ENCODE measurements around the gene SLC35B2. TPM values are rescaled to one million over a fixed set of nuclear protein-coding genes. Genes with fewer than 3 reads are reported as not detected.

The SLC35B2 gene
- total and polyA plus RNA-seq, 9 of the 15 experiments (the other 6 are each of a cell fraction or from before 2014, with no cell fraction given): 14.5 to 59.1 (median 47.1) TPM

GRCh38 chr6:44221291-44221960 lies 35.9 kb downstream of the SLC35B2 start (continued):
- TF ChIP-seq, protein P1, sequence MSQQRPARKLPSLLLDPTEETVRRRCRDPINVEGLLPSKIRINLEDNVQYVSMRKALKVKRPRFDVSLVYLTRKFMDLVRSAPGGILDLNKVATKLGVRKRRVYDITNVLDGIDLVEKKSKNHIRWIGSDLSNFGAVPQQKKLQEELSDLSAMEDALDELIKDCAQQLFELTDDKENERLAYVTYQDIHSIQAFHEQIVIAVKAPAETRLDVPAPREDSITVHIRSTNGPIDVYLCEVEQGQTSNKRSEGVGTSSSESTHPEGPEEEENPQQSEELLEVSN (IDR thresholded peaks at IDR 0.05; ENCODE audit: borderline replicate concordance in 1 of 2, extremely low read depth in 1 of 2, insufficient read depth in 1 of 2, insufficient read length in 1 of 2, low read depth in 1 of 2, low read length in 1 of 2, poor library complexity in 1 of 2, severe bottlenecking in 1 of 2): peak in 1 of 2 experiments; percentile 4
- TF ChIP-seq ZBTB17 (CRISPR knock-in tag; IDR thresholded peaks at IDR 0.05): no peak
- no peak for TF ChIP-seq GMEB1 (CRISPR knock-in tag; IDR thresholded peaks at IDR 0.05)
- TF ChIP-seq SAFB2 (IDR thresholded peaks at IDR 0.05; ENCODE audit: borderline replicate concordance, low read depth, low read length, severe bottlenecking): no peak
- TF ChIP-seq, protein P2, sequence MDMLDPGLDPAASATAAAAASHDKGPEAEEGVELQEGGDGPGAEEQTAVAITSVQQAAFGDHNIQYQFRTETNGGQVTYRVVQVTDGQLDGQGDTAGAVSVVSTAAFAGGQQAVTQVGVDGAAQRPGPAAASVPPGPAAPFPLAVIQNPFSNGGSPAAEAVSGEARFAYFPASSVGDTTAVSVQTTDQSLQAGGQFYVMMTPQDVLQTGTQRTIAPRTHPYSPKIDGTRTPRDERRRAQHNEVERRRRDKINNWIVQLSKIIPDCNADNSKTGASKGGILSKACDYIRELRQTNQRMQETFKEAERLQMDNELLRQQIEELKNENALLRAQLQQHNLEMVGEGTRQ (CRISPR knock-in tag; IDR thresholded peaks at IDR 0.05): no peak
- TF ChIP-seq SUPT5H (IDR thresholded peaks at IDR 0.05): no peak
- TF ChIP-seq ATF1 (CRISPR knock-in tag; IDR thresholded peaks at IDR 0.05): no peak
- TF ChIP-seq ATF1 (tag; IDR thresholded peaks at IDR 0.05): 0 out of 2 replicates have a peak, but pooled peaks have one; percentile 18
- TF ChIP-seq ARHGAP35 (IDR thresholded peaks at IDR 0.05; ENCODE audit: partially characterized antibody): no peak
- no peak for TF ChIP-seq HIVEP1 (CRISPR knock-in tag; IDR thresholded peaks at IDR 0.05)
- no peak for TF ChIP-seq HMG20A (CRISPR knock-in tag; conservative IDR thresholded peaks at IDR 0.05)
- no peak for TF ChIP-seq ZFP30 (CRISPR knock-in tag; IDR thresholded peaks at IDR 0.05; ENCODE audit: borderline replicate concordance)
- no peak for TF ChIP-seq CHCHD3 (CRISPR knock-in tag; IDR thresholded peaks at IDR 0.05)
- TF ChIP-seq ZNF121 (CRISPR knock-in tag; conservative IDR thresholded peaks at IDR 0.05): no peak
- no peak for TF ChIP-seq IRF2 (CRISPR knock-in tag; IDR thresholded peaks at IDR 0.05)
- TF ChIP-seq ZSCAN29 (IDR thresholded peaks at IDR 0.05): no peak
- TF ChIP-seq ZNF75A (CRISPR knock-in tag; IDR thresholded peaks at IDR 0.05): no peak
- TF ChIP-seq MCM3 (IDR thresholded peaks at IDR 0.05): no peak
- TF ChIP-seq GTF2F1 (IDR thresholded peaks at IDR 0.05; ENCODE audit: low read depth, low read length): no peak
- TF ChIP-seq CREBBP (IDR thresholded peaks at IDR 0.05; ENCODE audit: low read depth, low read length): no peak
- TF ChIP-seq HDAC8 (tag; IDR thresholded peaks at IDR 0.05): no peak
- no peak for TF ChIP-seq FOXJ3 (CRISPR knock-in tag; IDR thresholded peaks at IDR 0.05)
- TF ChIP-seq HMGN3 (IDR thresholded peaks at IDR 0.05; ENCODE audit: borderline replicate concordance, extremely low read depth, insufficient read length, low read depth, low read length): no peak
- TF ChIP-seq ETS2 (tag; IDR thresholded peaks at IDR 0.05; ENCODE audit: borderline replicate concordance, poor library complexity, severe bottlenecking): no peak
- TF ChIP-seq U2AF1 (optimal IDR thresholded peaks at IDR 0.05; ENCODE audit: low read depth, low read length): no peak
- peak; percentile 51; the same call in 1 of the 2 replicates for TF ChIP-seq ZNF263 (CRISPR knock-in tag; IDR thresholded peaks at IDR 0.05; ENCODE audit: borderline replicate concordance)

All from K562 (cell line).